ENCODE data around the gene CST5.

DNA sequence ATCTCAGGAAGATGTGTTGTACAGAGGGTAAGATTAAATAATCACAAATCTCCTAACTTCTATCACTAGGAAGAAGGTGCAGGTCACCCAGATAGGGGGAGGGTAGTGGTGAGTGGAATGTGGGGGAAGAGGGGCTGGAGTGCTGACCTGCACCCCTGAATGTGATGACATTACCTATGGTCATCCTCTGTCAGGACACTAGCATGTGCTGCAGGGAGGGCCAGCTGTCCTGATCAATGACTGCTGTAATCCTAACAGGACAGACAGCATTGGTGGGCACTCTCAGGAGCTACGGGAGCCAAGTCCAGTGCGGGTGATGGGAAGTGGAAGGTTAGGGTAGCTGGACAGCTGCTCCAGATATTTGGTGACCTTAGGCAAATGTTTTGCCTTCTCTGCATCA lies 45.2 kb upstream of the CST5 start:
- TF ChIP-seq EP300 (IDR thresholded peaks at IDR 0.05) (no peak), POLR2AphosphoS5 (IDR thresholded peaks at IDR 0.05) (no peak), POLR2A (IDR thresholded peaks at IDR 0.05) (no peak)
- TF ChIP-seq, protein P1, sequence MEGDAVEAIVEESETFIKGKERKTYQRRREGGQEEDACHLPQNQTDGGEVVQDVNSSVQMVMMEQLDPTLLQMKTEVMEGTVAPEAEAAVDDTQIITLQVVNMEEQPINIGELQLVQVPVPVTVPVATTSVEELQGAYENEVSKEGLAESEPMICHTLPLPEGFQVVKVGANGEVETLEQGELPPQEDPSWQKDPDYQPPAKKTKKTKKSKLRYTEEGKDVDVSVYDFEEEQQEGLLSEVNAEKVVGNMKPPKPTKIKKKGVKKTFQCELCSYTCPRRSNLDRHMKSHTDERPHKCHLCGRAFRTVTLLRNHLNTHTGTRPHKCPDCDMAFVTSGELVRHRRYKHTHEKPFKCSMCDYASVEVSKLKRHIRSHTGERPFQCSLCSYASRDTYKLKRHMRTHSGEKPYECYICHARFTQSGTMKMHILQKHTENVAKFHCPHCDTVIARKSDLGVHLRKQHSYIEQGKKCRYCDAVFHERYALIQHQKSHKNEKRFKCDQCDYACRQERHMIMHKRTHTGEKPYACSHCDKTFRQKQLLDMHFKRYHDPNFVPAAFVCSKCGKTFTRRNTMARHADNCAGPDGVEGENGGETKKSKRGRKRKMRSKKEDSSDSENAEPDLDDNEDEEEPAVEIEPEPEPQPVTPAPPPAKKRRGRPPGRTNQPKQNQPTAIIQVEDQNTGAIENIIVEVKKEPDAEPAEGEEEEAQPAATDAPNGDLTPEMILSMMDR (IDR thresholded peaks at IDR 0.05): no peak
